Measurements from ENCODE around the gene FLYWCH1. TPM values are rescaled to one million over a fixed set of nuclear protein-coding genes. Genes with fewer than 3 reads are reported as not detected.

FLYWCH1 gene
- total RNA-seq, 1 experiment from 2014 or later: 32.6 TPM

DNA sequence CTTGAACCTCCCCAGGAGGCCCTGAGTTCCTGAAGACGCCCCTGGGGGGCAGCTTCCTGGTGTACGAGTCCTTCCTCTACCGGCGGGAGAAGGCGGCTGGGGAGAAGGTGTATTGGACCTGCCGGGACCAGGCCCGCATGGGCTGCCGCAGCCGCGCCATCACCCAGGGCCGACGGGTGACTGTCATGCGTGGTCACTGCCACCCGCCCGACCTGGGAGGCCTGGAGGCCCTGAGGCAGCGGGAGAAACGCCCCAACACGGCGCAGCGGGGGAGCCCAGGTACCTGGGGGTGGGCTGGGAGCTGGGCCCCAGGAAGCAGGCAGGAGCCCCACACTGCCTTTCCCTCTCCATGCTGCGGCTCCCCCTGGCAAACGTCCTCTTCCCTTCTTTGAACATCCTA, 22.0 kb downstream of the FLYWCH1 start (continued):
- TF ChIP-seq ZNF138 (CRISPR knock-in tag; conservative IDR thresholded peaks at IDR 0.05): no peak
- TF ChIP-seq SMAD4 (CRISPR knock-in tag; IDR thresholded peaks at IDR 0.05): no peak
- TF ChIP-seq ETV6 (CRISPR knock-in tag; IDR thresholded peaks at IDR 0.05): no peak
- TF ChIP-seq, protein P1, sequence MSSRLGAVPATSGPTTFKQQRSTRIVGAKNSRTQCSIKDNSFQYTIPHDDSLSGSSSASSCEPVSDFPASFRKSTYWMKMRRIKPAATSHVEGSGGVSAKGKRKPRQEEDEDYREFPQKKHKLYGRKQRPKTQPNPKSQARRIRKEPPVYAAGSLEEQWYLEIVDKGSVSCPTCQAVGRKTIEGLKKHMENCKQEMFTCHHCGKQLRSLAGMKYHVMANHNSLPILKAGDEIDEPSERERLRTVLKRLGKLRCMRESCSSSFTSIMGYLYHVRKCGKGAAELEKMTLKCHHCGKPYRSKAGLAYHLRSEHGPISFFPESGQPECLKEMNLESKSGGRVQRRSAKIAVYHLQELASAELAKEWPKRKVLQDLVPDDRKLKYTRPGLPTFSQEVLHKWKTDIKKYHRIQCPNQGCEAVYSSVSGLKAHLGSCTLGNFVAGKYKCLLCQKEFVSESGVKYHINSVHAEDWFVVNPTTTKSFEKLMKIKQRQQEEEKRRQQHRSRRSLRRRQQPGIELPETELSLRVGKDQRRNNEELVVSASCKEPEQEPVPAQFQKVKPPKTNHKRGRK (CRISPR knock-in tag; IDR thresholded peaks at IDR 0.05; ENCODE audit: borderline replicate concordance): no peak
- TF ChIP-seq, protein P2, sequence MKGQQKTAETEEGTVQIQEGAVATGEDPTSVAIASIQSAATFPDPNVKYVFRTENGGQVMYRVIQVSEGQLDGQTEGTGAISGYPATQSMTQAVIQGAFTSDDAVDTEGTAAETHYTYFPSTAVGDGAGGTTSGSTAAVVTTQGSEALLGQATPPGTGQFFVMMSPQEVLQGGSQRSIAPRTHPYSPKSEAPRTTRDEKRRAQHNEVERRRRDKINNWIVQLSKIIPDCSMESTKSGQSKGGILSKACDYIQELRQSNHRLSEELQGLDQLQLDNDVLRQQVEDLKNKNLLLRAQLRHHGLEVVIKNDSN (CRISPR knock-in tag; IDR thresholded peaks at IDR 0.05): no peak
- TF ChIP-seq MYBL2 (CRISPR knock-in tag; IDR thresholded peaks at IDR 0.05): no peak

DNA sequence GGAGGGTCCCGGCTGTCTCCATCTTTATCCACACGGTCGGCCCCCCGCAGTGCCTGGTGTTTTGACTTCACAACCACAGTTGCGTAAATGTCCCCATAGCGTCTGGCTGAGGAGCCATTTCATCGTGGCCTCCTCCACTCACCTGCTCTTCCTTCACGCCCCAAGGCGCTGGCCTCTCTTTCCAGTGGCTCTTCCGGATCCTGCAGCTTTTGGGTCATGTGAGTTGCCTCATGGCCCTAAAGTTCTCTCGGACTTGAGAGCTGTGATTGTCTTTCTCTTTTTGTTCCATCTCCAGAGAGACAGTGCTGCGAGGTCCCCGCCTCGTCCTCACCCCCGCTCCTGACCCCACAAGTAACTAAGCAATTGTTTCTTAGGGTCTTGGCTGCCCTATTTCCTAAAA, 22.7 kb downstream of the FLYWCH1 start:
- ChIA-PET CTCF (interaction anchor here (0.6 to 1.1 kb wide), 5 partner anchors 7 to 252 kb away, joined by 3 to 4 read pairs (median 3); partner anchors contain the start of genes KCTD5 and KREMEN2), POLR2A (no interaction called here)
- peaks cover 1% of the 10 kb centered on the region; the same call in 1 of the 2 replicates for H3K36me3 Mint-ChIP-seq
- DNase-seq (ENCODE audit: low spot score) (no peak), ATAC-seq (no peak)
- H3K27ac Mint-ChIP-seq: no peak overlapping the region
- H3K27me3 Mint-ChIP-seq (ENCODE audit: low read depth): no peaks in the 10 kb centered on the region
- H3K9me3 Mint-ChIP-seq: no peaks in the 10 kb centered on the region
- no peaks in the 10 kb centered on the region for H3K4me1 Mint-ChIP-seq
- TF ChIP-seq RELA (CRISPR knock-in tag; IDR thresholded peaks at IDR 0.05; ENCODE audit: borderline replicate concordance) (no peak), ZNF416 (CRISPR knock-in tag; IDR thresholded peaks at IDR 0.05) (no peak), FOXK1 (CRISPR knock-in tag; IDR thresholded peaks at IDR 0.05) (no peak), NFATC4 (CRISPR knock-in tag; IDR thresholded peaks at IDR 0.05) (no peak), ELF4 (CRISPR knock-in tag; IDR thresholded peaks at IDR 0.05; ENCODE audit: low read depth) (no peak), SP1 (CRISPR knock-in tag; conservative IDR thresholded peaks at IDR 0.05) (no peak), ATF1 (CRISPR knock-in tag; IDR thresholded peaks at IDR 0.05) (no peak), MYBL2 (CRISPR knock-in tag; IDR thresholded peaks at IDR 0.05) (no peak), ZNF232 (CRISPR knock-in tag; IDR thresholded peaks at IDR 0.05) (no peak), ESRRA (CRISPR knock-in tag; IDR thresholded peaks at IDR 0.05; ENCODE audit: borderline replicate concordance) (no peak), NR2C2 (CRISPR knock-in tag; IDR thresholded peaks at IDR 0.05) (no peak), ZNF263 (CRISPR knock-in tag; IDR thresholded peaks at IDR 0.05; ENCODE audit: low read depth) (no peak), HMGA2 (CRISPR knock-in tag; IDR thresholded peaks at IDR 0.05) (no peak)
- TF ChIP-seq, protein P3, sequence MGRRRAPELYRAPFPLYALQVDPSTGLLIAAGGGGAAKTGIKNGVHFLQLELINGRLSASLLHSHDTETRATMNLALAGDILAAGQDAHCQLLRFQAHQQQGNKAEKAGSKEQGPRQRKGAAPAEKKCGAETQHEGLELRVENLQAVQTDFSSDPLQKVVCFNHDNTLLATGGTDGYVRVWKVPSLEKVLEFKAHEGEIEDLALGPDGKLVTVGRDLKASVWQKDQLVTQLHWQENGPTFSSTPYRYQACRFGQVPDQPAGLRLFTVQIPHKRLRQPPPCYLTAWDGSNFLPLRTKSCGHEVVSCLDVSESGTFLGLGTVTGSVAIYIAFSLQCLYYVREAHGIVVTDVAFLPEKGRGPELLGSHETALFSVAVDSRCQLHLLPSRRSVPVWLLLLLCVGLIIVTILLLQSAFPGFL (CRISPR knock-in tag; IDR thresholded peaks at IDR 0.05; ENCODE audit: borderline replicate concordance): no peak
- TF ChIP-seq, protein P1 (CRISPR knock-in tag; IDR thresholded peaks at IDR 0.05; ENCODE audit: borderline replicate concordance): no peak
- TF ChIP-seq, protein P4, sequence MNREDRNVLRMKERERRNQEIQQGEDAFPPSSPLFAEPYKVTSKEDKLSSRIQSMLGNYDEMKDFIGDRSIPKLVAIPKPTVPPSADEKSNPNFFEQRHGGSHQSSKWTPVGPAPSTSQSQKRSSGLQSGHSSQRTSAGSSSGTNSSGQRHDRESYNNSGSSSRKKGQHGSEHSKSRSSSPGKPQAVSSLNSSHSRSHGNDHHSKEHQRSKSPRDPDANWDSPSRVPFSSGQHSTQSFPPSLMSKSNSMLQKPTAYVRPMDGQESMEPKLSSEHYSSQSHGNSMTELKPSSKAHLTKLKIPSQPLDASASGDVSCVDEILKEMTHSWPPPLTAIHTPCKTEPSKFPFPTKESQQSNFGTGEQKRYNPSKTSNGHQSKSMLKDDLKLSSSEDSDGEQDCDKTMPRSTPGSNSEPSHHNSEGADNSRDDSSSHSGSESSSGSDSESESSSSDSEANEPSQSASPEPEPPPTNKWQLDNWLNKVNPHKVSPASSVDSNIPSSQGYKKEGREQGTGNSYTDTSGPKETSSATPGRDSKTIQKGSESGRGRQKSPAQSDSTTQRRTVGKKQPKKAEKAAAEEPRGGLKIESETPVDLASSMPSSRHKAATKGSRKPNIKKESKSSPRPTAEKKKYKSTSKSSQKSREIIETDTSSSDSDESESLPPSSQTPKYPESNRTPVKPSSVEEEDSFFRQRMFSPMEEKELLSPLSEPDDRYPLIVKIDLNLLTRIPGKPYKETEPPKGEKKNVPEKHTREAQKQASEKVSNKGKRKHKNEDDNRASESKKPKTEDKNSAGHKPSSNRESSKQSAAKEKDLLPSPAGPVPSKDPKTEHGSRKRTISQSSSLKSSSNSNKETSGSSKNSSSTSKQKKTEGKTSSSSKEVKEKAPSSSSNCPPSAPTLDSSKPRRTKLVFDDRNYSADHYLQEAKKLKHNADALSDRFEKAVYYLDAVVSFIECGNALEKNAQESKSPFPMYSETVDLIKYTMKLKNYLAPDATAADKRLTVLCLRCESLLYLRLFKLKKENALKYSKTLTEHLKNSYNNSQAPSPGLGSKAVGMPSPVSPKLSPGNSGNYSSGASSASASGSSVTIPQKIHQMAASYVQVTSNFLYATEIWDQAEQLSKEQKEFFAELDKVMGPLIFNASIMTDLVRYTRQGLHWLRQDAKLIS (CRISPR knock-in tag; IDR thresholded peaks at IDR 0.05; ENCODE audit: borderline replicate concordance): no peak
- no peak overlapping the region for H3K4me3 Mint-ChIP-seq

All from WTC11 (cell line).